ENCODE measurements around the gene PNPLA1.
"Not testable (repeated sequence)": the region's sequence is repeated elsewhere in the genome, so short reads cannot be mapped to it uniquely, and the experiment has no call there.

PNPLA1 gene

DNA sequence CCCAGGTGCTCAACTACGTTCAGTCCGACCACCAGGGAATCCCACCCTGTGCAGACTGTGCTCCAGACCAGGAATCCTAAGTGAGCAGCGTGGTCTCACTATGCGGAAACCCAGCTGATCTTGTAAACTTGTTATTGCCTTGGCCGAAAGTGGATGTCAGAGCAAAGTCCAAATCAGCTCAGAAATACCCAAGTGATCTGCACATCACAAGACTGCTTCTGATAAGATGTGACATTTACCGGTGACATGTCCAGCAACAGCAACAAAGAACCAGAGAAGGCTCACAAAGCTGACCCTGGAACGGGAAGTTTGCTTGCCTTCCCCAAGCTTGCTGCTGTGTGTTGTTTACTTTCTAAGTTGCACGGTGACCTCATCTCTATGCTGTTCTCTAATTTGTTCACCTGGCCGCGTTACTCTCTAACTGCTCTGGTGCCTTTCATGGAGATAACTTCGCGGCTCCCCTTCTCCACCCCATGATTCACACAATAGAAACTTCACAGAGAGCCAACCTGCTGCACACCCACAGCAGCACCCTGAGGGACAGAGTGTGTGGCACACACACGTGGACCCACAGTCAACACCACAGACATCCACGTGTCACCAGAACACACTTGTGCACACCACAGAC lies 65.1 kb downstream of the PNPLA1 start:
- no peak for DNase-seq (ENCODE audit: low read depth, low spot score)

GRCh38 chr6:36335465-36336207 lies 65.8 kb downstream of the PNPLA1 start:
- DNase-seq (ENCODE audit: low read depth, low spot score) = no peak

DNA sequence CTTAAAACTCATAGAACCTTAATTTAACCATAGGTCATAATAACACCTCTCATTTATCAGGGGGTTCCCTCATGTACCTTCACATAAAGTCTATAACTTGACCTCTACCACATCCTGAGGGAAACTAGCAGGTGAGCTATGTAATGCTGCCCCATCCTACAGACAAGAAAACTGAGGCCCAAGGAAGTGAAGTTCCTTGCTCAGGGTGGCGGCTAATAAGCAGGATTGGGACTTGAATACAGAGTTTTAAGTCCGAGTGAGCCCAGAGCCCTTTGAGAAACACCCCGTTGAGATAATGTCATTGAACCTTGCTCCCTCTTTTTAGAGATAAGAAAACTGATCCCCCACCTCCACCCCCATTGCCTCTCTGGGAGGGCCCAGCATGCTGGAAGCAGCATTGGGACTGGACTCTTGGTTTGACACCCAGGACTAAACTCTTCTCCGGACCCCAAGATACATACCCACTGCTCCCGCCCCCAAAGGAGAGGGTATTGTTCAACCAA lies 66.4 kb downstream of the PNPLA1 start:
- no peak for DNase-seq (ENCODE audit: low read depth, low spot score)

GRCh38 chr6:36336779-36337241 lies 67.0 kb downstream of the PNPLA1 start, which contains the start of gene BNIP5:
Gene BNIP5, minus strand, starts transcription at chr6:36336888. Its CDS starts 6,198 bp downstream, at chr6:36330690.
- DNase-seq (ENCODE audit: low read depth, low spot score) = no peak

DNA sequence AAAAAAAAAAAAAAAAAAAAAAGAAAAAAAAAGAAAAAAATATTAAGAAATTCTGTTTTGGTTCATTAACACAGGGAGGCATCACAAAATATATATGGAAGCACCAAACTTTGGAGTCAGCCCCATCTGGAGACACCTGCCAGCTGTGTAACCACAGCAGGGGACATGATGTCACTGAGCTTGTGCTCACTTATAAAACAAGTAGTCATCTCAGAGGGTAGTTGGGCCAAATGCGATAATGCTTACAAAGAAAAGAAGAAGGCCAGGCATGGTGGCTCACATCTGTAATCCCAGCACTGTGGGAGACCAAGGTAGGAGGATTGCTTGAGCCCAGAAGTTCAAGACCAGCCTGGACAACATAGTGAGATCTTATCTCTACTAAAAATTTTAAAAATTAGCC lies 68.0 kb downstream of the PNPLA1 start:
- DNase-seq (ENCODE audit: low read depth, low spot score) = no peak

- not testable (repeated sequence) for DNase-seq (ENCODE audit: low read depth, low spot score)
These were observed 68.4 kb downstream of the PNPLA1 start for GRCh38 chr6:36338223-36338622.

DNA sequence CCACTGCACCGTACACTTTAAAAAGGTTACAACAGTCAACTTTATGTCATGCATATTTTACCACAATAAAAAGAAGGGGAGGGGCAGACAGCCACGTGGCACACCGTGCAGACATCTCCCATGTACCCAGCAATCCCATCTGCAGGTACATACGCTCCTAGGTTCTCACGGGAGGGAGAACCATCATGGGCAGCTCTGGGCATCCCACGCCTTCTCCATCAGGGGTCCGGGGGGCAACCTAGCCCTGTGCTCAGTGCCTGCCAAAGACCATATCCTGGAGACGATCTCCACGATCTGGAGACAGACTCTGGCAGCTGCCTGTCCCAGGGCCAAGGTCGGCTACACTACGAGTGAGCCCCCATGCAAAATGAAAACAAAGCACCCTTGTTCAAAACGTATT lies 69.3 kb downstream of the PNPLA1 start:
- no peak for DNase-seq (ENCODE audit: low read depth, low spot score)

DNA sequence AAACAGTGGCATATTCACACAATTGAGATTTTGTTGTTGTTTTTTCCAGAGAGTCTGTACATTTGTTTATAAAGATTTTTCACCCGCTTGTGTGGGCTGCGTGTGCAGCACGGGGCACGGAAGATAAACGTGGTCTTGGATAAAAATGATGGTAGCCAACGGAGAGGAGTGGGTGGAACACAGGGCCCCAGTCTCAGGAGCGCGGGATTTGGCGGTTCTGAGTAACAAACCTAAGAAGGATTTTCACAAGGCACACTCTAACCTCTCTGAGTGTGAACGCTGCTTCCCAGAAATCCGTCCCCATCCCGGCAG lies 70.4 kb downstream of the PNPLA1 start:
- no peak for DNase-seq (ENCODE audit: low read depth, low spot score)

- peak; percentile 54 for DNase-seq (ENCODE audit: low read depth, low spot score)
These were observed 71.0 kb downstream of the PNPLA1 start for GRCh38 chr6:36340618-36341454.

- DNase-seq (ENCODE audit: low read depth, low spot score) = no peak
These were observed 73.3 kb downstream of the PNPLA1 start for GRCh38 chr6:36343109-36343680.

DNA sequence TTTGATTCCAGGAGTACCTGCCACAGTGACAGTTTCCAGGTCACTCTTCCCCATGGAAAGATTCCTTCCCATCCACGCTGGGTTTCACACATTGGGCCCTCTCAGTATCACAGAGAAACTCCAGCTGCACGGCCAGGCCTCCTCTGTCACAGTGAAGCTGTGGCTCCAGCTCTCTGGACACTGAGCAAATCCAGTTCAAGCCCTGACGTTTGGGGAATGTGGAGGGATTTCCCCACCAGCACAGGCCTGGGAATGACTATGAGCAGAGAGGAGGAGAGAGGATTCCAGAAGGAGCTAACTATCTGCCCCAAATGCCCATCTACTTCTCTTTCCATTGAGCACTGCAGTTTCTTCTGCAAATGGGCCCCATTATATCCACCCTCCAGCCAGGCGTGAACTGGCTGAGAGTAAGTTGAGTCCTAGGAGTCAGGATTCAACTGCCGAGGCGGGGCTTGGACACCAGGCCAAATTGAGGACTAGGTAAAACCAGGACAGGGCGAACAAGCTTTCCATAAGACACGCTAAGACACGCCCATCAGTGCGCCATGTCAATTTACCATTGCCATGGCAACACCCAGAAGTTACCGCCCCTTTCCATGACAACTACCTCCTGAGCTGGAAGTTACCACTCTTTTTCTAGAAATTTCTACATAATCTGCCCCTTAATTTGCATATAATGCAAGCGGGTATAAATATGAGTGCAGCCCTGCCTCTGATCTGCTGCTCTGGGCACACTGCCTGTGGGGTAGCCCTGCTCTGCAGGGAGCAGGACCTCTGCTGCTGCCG lies 76.0 kb downstream of the PNPLA1 start:
- no peak for DNase-seq (ENCODE audit: low read depth, low spot score)

DNA sequence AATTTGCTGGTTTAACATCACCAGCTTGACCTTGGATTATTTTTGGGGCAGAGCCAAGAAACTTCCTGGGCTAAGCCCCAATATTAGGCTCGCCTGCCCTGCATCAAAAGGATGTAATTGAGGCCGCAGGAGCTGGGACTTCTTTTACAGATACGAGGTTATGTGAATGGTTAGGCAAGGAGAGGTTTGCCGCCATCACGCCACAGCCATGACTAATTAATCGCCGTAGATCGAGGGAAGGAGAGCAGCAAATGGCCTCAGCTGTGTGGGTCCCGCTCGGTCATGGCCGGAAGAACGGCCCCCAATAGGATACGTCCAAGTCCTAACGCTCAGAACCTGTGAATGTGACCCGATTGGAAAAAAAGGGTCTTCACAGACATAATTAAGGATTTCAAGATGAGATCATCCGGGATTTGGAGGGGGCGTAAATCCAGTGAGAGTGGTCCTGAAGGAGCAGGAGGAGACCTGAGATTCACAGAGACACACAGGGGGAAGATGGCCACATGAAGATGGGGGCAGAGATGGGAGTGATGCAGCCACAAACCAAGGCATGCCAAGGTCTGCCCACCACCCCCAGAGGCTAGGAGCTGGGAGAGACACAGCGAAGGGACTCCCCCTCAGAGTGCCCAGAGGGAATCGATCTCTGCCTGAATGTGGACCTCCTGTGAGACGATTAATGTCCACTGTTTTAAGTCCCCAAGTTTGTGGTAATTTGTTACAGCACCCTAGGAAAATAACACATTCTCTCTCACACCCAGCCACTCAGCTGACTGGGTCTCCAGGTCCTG lies 76.8 kb downstream of the PNPLA1 start:
- DNase-seq (ENCODE audit: low read depth, low spot score) = no peak

- no peak for DNase-seq (ENCODE audit: low read depth, low spot score)
These were observed 77.8 kb downstream of the PNPLA1 start for GRCh38 chr6:36347621-36348020.

GRCh38 chr6:36349240-36349639 lies 79.4 kb downstream of the PNPLA1 start:
- no peak for DNase-seq (ENCODE audit: low read depth, low spot score)

DNA sequence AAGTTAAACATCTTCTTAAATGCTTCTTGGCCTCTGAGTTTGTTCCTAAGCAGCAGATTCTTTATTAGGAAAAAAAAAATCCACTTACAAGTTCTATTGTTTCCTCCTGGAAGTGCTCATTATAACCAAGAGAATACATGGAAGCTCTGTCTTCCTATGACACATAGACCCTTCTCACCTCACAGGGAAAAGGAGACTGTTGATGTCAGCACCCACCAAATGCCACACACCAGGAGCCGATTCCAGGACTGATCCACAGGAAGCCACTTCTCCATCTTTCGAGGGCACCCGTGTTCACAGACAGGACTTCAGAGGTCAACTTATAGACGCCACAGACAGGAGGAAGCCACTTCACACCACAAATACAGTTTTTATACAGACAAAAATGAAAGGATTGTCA lies 80.2 kb downstream of the PNPLA1 start:
- DNase-seq (ENCODE audit: low read depth, low spot score) = no peak

DNA sequence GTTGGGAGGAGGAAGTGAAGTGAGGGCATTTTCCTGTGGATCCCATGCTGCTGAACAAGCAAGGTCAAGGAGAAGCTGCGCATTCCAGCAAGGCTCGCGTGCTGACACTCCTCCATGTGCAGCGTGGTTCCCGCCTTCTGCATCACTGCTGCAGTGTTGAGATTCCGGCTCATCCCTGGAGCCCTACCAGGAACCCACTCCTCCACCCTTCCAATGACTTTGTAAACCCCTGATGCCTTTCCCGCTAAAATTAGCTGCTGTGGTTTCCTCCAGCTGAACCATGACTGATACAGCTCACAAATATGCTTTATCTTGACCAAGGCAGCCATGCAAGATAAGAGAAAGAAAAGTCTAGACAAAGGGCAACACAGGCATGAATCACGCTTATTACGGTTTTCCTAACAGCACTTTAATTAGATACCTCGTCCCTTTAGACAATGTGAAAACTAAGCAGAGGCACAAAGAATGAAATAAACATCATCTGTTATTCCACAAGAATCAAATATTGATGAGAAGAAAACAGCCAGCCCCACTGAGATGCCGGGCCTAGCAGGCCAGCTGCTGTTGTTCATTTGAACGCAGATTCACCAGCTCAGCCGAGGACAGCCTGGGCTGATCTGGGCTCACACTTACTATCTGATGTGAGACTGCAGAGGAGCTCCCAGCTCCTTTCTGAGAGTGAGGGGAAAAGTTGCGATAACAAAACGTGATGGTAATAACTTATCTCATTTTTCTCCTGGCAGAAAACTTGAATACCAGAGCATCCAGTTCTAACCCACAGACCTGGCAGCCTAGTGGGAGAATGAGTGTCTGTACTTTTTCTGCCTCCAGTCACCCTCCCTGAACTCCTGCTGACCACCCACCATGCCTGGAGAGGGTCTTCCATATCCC lies 81.1 kb downstream of the PNPLA1 start:
- DNase-seq (ENCODE audit: low read depth, low spot score) = no peak

DNA sequence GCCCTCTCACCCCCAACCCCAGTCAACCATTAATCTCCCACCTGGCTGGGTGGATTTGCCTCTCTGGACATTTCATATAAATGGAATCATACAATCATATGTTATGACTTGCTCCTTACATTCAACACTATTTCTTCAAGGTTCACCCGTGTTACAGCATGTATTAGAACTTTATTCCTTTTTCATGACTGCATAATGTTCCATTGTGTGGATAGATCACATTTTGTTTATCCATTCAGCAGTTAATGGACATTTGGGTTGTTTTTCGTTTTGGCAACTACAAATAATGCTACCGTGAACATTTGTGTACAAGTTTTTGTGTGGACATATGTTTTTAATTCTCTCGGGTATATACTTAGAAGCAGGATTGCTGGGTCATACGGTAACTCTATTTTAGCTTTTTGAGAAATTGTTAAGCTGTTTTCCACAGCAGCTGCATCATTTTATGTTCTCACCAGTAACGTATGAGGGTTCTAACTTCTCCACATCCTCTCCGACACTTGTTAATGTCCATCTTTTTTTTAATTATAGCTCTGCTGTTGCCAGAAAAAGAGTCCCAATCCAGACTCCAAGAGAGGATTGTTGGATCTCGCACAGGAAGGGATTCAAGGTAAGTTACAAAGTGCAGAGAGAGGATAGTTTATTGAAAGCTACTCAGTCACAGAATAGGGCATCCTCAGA lies 82.8 kb downstream of the PNPLA1 start:
- no peak for DNase-seq (ENCODE audit: low read depth, low spot score)

GRCh38 chr6:36353411-36353915 lies 83.6 kb downstream of the PNPLA1 start:
- no peak for DNase-seq (ENCODE audit: low read depth, low spot score)

DNA sequence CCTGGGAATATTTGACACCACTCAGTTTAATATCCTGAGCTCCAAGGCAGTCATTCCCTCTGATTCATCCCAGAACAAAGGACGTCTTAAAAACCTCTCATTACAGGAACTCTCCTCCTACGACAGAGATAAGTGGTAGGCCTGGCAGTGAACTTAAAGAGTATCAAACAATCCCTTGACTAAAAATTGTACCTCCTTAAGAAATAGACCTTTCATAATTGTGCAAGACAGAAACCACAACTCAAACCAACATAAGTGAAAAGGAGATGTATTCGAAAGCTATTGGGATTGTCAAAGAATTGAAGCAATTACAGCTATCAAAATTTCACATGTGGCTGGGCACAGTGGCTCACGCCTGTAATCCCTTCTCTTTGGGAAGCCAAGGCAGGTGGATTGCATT lies 86.0 kb downstream of the PNPLA1 start:
- DNase-seq (ENCODE audit: low read depth, low spot score) = no peak

Data from iPS DF 19.7 (cell line).